Loucy (cell line): ENCODE results near the gene KRTAP5-1.

Experiments used
- H2AFZ ChIP-seq: fragments of 200-600 bp; sonication (generic); 2 replicates; pipeline ENCODE4 v1.6.0; 2016; ENCODE audit warnings: antibody characterized with exemption, mild to moderate bottlenecking, low read length, moderate library complexity
- H3F3A ChIP-seq: fragments of 200-600 bp; 2 replicates; pipeline ENCODE4 v1.6.0; 2016; ENCODE audit warnings: antibody characterized with exemption, low read depth, mild to moderate bottlenecking
- H3K27me3 ChIP-seq: fragments of 200-600 bp; sonication (generic); 2 replicates; pipeline ENCODE4 v1.6.1; 2014; ENCODE audit warnings: low read length, mild to moderate bottlenecking; ENCODE audit not compliant: insufficient read depth, poor library complexity, severe bottlenecking
- H3K36me3 ChIP-seq: fragments of 200-600 bp; sonication (generic); 2 replicates; pipeline ENCODE4 v1.6.1; 2016; ENCODE audit warnings: low read length; ENCODE audit not compliant: insufficient read depth
- H3K4me1 ChIP-seq: fragments of 200-600 bp; sonication (generic); 2 replicates; pipeline ENCODE4 v1.5.1; 2014; ENCODE audit warnings: low read length, mild to moderate bottlenecking; ENCODE audit not compliant: insufficient read depth, poor library complexity, severe bottlenecking
- H3K4me2 ChIP-seq: fragments of 200-600 bp; sonication (generic); 2 replicates; pipeline ENCODE4 v1.6.0; 2014; ENCODE audit warnings: antibody characterized with exemption, low read length, low read depth, mild to moderate bottlenecking; ENCODE audit not compliant: poor library complexity, severe bottlenecking
- H3K4me3 ChIP-seq: fragments of 200-600 bp; sonication (generic); 2 replicates; pipeline ENCODE4 v1.5.1; 2014; ENCODE audit warnings: low read length, mild to moderate bottlenecking, mixed read lengths; ENCODE audit not compliant: poor library complexity, severe bottlenecking
- H3K79me2 ChIP-seq: fragments of 200-600 bp; sonication (generic); 2 replicates; pipeline ENCODE4 v1.6.1; 2014; ENCODE audit warnings: low read length; ENCODE audit not compliant: insufficient read depth
- H3K9ac ChIP-seq: fragments of 200-600 bp; sonication (generic); 2 replicates; pipeline ENCODE4 v1.6.0; 2014; ENCODE audit warnings: mild to moderate bottlenecking, low read depth, low read length, moderate library complexity; ENCODE audit not compliant: poor library complexity, severe bottlenecking
- H3K9me2 ChIP-seq: fragments of 200-600 bp; sonication (generic); replicated peaks from 2 replicates; pipeline ENCODE4 v1.6.1; 2016; ENCODE audit warnings: low read depth, low read length, mixed read lengths
- H3K9me3 ChIP-seq: fragments of 200-600 bp; sonication (generic); 2 replicates; pipeline ENCODE4 v1.6.1; 2014; ENCODE audit warnings: mild to moderate bottlenecking, antibody characterized with exemption, low read length, low read depth; ENCODE audit not compliant: insufficient read depth
- H4K20me1 ChIP-seq: fragments of 200-600 bp; sonication (generic); 2 replicates; pipeline ENCODE4 v1.6.0; 2014; ENCODE audit warnings: antibody characterized with exemption, low read length, mild to moderate bottlenecking; ENCODE audit not compliant: insufficient read depth, poor library complexity, severe bottlenecking
- EZH2phosphoT487 ChIP-seq: fragments of 200-600 bp; IDR thresholded peaks from 2 replicates; pipeline ENCODE4 v1.6.1; 2018; ENCODE audit warnings: antibody characterized with exemption, mild to moderate bottlenecking, moderate library complexity, borderline replicate concordance
- TF ChIP-seq, protein P1 (sequence below): fragments of 200-600 bp; sonication (generic); conservative IDR thresholded peaks from 2 replicates; pipeline ENCODE4 v1.5.1; 2014; ENCODE audit warnings: mild to moderate bottlenecking, antibody characterized with exemption, low read length

Gene KRTAP5-1

DNA sequence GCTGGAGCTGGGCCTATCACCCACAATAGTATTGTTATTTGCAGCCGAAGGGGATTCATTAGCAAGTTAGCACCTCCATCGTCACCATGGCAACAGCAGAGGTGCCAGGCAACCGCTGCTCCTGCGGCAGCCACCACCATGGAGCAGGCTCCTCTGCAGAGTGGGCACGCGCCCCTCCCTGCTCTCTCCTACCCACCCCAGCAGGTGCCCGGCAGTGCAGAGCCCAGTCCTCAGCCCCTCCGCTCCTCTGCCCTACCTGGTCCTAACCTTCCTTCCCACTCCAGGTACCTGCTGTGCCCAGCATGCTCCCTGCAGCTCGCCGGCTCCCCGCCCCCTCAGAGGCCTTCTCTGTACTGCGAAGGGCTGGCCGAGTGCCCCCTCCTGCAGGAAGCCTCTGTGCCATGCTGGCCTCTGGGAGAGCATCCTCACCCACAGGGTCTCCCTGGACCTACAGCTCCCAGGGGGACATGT lies 16.6 kb downstream of the KRTAP5-1 start:
- Histone ChIP-seq H3K36me3 (no peaks in the 10 kb centered on the region), H3K27me3 (no peaks in the 10 kb centered on the region), H3K9me3 (no peaks in the 10 kb centered on the region), H4K20me1 (no peaks in the 10 kb centered on the region), H3K4me1 (no peaks in the 10 kb centered on the region), H3K79me2 (no peaks in the 10 kb centered on the region), H3F3A (no peaks in the 10 kb centered on the region), H3K9me2 (no peaks in the 10 kb centered on the region), H3K9ac (no peak overlapping the region), H2AFZ (no peak overlapping the region), H3K4me2 (no peak overlapping the region), H3K4me3 (no peak overlapping the region)
- TF ChIP-seq, protein P1, sequence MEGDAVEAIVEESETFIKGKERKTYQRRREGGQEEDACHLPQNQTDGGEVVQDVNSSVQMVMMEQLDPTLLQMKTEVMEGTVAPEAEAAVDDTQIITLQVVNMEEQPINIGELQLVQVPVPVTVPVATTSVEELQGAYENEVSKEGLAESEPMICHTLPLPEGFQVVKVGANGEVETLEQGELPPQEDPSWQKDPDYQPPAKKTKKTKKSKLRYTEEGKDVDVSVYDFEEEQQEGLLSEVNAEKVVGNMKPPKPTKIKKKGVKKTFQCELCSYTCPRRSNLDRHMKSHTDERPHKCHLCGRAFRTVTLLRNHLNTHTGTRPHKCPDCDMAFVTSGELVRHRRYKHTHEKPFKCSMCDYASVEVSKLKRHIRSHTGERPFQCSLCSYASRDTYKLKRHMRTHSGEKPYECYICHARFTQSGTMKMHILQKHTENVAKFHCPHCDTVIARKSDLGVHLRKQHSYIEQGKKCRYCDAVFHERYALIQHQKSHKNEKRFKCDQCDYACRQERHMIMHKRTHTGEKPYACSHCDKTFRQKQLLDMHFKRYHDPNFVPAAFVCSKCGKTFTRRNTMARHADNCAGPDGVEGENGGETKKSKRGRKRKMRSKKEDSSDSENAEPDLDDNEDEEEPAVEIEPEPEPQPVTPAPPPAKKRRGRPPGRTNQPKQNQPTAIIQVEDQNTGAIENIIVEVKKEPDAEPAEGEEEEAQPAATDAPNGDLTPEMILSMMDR: no peak
- no peak for TF ChIP-seq EZH2phosphoT487

DNA sequence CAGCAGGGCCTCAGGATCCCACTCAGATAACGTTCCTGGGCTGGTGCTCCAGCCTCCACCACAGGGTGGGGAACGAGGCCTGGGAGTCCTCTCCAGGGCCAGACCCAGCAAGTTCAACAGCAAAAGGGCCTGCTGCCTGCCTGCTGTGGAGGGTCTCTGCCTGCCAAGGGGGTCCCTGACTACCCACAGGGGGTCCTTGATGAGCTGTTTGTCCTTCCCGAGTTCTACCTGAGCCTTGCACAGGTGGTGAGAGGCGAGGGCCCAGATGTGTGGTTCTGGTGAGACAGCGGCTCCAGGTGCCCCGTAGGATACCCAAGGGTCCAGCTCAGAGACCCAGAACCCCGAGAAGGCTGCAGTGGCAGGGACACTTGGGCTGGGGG lies 17.4 kb downstream of the KRTAP5-1 start:
- no peaks in the 10 kb centered on the region for H3F3A ChIP-seq
- H2AFZ ChIP-seq: no peak overlapping the region
- H3K36me3 ChIP-seq: no peaks in the 10 kb centered on the region
- no peaks in the 10 kb centered on the region for H3K9me2 ChIP-seq
- H3K4me1 ChIP-seq: no peaks in the 10 kb centered on the region
- no peak overlapping the region for H3K9ac ChIP-seq
- H3K9me3 ChIP-seq: no peaks in the 10 kb centered on the region
- H3K79me2 ChIP-seq: no peaks in the 10 kb centered on the region
- TF ChIP-seq, protein P1: no peak
- no peak for TF ChIP-seq EZH2phosphoT487
- no peaks in the 10 kb centered on the region for H3K27me3 ChIP-seq
- H3K4me2 ChIP-seq: no peak overlapping the region
- H3K4me3 ChIP-seq: no peak overlapping the region
- H4K20me1 ChIP-seq: no peaks in the 10 kb centered on the region

DNA sequence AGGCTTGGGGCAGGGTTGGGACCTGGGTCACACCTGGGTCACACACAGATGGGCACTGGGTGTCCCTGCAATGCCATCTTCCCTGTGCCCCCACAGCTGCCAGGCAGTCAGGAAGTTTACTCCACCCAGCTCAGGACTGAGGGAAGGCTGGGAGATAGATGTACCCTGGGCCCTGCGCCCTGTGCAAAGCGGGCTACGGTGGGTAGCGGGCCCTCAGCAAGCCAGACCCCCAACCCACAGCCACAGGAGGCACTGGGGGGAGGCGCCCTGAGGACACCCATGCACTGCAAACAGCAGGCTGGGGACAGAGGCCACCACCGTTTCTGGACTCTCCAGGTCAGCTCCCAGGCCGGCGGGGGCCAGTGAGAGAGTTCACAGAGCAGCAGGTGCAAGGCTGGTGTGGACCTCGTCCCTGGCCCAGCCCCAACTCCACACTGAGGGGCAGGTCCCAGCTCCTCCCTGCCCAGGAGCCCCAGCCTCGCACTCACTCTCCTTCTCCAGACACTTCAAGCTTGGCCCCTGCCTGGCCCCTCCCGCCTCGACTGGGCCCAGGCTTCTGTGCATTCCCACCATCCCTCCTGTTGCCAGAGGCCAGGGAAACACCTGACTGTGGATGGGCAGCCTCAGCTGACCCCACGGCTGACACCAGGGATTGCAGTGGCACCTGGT lies 17.9 kb downstream of the KRTAP5-1 start:
- Histone ChIP-seq H3K36me3 (no peaks in the 10 kb centered on the region), H3K4me2 (no peak overlapping the region), H3K9me3 (no peaks in the 10 kb centered on the region), H3K9ac (no peak overlapping the region), H3K4me1 (no peaks in the 10 kb centered on the region), H3K9me2 (no peaks in the 10 kb centered on the region), H4K20me1 (no peaks in the 10 kb centered on the region), H3K27me3 (no peaks in the 10 kb centered on the region), H3K4me3 (no peak overlapping the region), H3F3A (no peaks in the 10 kb centered on the region), H2AFZ (no peak overlapping the region), H3K79me2 (no peaks in the 10 kb centered on the region)
- TF ChIP-seq, protein P1: no peak; the same call in 1 of the 2 replicates
- no peak for TF ChIP-seq EZH2phosphoT487
